Left hindlimb (tissue), 1 donor: ENCODE measurements around the gene CENPP.

Source experiments
- DNase-seq: peaks from one replicate; pipeline ENCODE4 v3.0.0-alpha.2; 2018

CENPP gene

DNA sequence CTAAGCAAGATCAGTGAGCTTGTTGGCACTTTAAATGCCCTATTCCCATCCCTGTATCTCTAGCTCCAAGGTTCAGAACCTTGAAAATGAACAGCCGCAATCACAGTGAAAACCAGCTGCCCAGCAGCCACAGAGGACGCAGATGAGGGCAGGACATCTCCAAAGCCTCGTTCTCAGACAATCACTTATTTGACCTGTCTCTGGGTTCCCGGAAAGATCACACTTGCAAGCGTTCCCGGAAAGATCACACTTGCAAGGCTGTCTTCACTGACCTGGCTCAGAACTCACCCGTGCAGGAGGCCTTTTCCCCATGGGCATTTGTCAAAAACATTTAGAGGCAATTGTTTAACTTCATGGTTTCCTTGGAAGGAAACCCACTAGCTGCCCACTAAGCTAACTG, 318.5 kb downstream of the CENPP start:
- DNase-seq = no peak

DNA sequence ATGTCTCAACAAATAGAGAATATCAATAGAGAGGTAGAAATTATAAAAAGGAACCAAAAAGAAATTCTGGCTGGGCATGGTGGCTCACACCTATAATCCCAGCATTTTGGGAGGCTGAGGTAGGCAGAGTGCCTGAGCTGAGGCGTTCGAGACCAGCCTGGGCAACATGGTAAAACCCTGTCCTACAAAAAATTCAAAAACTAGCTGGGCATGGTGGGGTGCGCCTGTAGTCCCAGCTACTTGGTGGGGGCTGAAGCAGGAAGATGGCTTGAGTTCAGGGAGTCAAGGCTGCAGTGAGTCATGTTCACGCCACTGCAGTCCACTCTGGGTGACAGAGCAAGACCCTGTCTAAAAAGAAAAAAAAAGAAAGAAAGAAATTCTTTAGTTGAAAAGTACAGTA, 319.3 kb downstream of the CENPP start:
- no peak for DNase-seq

DNA sequence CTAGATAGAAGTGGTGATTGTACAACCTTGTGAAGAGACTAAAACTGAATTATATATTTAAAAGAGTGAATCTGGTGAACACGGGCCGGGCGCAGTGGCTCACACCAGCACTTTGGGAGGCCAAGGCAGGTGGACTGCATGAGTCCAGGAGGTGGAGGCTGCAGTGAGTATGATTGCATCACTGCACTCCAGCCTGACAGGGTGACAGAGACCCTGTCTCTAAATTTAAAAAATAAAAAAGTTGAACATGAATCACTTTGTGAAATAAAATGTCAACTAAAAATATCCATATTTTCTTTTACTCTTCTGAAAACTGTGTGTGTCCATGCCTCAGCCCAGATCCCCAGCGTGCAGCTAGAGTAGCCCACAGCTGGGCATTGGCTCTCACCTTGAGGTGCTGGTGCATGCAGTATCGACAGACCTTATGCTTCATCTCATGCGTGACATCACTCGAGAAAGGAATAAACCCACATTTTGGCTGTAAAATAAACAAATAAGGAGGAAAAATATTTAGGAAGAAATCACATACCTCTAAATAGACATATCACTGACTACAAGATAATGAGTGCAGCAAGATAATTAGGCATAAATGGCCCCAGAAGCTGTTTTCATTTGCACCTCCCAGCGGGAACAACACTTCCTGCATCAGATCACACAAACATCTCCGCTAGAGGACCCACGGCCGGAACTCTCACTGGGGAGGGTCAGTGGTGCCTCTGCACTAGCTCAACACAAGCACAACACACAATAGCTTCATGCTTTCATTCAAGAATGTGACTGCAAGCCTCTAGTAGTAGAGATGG, 322.1 kb downstream of the CENPP start:
- no peak for DNase-seq

DNA sequence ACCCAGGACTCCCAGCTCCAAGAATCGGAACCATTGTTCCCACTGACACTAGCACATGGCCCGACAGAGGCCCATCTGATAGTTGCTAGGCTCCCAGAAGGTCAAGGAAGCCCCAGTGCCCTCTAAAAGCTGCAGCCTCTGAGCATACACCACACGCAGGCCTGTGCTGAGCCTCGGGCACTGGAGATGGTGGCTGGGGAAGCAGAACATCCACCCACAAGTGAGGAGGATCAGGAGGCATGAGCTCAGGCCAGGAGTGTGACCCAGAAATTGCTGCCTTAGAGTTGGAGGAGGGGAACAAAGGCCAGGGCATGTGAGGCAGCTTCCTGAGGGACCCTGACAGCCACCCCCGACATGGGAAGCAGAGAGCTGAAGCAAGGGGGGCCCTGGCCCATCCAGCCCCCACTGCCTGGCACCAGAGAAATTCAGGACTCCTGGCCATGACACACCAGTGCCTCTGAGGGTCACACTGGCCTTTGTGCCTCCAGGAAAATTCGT, 322.8 kb downstream of the CENPP start:
- DNase-seq = no peak

DNA sequence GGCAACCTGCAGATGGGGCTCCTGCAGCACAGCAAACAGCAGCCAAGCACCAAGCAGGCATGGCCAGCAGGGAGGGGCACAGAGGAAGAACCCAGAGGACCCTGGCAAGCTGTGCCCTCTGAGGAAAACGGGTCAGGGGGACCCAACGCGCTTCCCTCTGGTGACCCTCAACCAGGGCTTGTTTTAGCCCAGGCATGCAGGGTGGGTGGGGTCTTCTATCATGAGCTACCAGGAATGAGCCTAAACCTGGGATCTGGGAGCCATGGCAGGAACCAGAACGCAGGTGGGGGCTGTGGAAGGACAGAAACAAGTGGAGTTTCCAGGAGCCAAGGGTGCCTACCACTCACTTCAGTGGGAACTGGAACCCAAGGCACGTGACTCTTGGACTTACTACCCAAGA, 323.3 kb downstream of the CENPP start:
- no peak for DNase-seq

DNA sequence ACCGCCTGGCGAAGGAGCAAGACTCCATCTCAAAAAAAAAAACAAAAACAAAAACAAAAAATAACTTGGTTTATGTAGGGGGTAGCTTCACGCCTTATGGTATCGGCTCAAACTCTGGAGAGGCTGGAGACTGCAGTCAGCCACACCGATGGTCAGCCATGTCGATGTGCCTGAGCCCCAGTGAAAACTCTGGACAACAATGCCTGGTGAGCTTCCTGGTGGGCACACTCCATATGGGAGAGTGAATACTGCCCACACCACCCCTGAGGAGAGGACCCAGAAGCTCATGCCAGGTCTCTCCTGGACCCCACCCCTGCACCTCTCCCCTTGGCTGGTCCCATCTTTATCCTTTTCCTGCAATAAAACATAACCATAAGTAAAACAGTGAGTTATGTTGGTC, 324.5 kb downstream of the CENPP start:
- DNase-seq = no peak

DNA sequence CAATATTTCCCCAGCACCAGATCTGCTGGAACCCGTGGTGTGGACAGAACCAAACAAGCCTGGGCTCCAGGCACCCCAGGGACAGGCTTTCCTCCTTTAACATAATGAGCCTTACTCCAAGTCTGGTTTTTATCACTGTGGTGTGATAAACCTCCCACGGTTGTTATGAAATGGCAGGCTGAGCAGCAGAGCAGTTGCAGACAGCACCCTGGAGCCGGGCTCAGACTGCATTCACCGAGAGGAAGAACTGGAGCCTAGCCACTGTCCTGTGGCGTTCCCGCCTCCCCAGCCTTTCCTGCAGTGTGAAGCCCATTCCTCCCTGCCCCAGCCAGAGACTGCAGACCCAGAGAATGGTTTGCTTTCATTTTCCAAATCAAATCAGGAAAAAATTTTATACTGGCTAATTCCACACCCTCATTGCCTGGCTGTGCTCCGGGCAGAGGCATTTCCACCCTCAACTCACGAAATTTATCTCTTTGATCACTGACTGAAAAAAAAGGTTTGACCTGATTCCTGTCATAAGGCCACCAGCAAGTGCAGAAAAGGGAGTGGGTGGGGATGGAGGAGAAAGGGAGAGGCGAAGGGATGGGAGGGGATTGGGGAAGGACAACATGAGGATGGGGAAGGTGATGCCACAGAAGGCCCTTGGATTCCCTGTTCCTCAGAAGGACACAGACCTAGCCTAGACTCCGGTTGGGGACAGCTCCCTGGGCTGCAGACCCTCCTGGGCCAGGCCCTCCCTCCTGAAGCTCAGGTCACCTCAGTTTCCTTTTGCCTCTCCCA, 325.3 kb downstream of the CENPP start:
- no peak for DNase-seq

DNA sequence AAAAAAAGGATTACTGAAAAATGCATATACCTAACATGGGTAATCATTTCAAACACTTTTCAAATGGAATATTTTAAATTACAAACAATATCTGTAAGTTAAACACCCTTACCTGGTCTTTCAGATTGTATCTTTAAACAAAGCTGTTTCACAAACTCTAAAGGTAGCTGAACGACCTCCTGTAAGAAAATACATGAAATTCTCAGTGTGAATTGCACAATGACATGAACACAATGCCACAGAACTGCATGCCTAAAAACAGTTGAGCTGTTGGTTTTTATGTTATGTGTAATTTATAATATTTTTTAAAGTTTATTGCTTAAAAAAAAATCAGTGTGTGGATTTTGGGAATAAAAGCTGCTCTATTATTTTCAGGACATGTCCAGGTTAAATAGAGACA, 326.7 kb downstream of the CENPP start:
- no peak for DNase-seq

DNA sequence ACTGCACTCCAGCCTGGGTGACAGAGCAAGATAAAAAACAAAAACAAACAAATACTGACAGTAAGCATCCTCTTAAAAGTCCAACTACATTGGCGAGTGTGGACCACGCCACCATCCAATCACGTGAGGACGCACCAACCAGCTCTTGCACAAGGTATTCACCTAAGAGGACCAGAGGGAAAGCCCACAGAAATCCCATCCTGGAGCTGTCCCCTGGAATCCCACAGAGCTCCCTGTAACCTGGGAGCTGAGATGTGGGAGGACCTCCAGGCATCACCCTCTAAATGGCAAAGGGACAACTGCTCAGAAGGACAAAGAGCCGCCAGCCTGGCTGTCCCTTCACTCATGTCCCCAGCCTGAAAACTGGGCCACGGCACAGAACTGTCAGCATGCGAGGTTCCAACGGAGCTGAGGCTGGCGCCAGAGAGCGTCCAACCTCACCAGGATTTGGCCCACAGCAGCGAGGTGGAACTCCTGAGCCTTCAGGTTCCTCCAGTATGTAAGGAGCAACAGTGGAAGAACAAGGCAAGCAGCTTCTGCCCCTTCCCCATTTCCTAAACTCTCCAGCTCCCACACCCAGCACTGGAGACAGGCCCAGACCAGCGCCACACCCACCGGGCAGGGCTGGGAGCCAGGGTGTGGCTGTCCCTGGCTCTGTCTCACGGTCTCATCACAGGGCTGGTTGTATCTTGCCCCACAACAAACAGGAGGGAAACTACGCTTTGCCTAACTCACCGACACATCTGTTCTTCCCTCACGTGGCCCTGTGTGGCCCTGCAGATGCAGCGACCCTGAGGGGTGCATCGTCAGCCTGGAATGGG, 328.9 kb downstream of the CENPP start:
- DNase-seq = no peak

DNA sequence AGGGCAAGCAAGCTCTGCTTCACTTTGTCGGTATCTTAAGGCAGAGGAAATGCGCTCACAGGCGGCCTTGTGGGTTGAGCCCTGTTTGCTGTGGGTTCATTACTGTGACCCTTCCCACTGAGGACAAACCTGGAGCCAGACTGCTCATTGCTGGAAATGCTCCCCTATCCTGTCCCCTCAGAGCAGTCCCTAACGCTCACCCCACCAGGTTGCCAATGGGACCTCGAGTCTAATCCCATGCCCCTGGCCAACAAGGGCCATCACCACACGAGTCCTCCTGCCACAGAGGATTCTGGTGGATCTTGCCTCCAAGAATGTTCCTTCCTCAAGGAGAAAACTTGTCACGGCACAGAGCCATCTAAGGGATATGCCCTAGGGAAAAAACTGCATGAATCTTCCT, 329.6 kb downstream of the CENPP start:
- no peak for DNase-seq

DNA sequence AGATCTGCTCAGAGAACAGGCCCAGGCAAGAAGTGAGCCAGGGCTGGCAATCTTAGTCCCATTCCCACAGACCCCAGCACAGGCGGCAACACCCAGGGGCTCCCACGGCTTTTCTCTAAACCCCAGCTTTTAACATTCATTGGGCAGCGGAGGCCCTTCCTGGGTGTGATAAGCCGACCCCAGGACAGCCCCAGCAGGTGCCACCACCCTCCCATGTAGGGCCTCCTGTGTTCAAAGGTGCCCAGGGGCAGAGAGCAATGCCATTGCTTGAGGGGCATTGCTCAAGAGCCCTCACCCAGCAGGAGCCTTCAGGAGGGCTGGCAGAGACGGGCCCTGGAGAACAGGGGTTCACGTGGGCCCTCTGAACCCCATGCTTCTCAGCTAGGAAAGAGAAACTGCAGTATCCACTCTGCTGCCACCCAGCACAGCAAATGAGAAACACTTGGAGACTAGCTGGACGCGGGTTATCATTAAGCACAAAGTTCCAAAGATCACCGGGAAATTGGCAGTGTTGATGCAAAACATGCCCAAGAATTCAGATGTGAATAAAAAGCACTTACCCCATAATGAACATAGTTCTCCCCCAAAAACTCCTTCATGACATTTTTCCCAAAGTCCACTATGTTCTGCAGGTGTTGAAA, 330.3 kb downstream of the CENPP start:
- DNase-seq = no peak

DNA sequence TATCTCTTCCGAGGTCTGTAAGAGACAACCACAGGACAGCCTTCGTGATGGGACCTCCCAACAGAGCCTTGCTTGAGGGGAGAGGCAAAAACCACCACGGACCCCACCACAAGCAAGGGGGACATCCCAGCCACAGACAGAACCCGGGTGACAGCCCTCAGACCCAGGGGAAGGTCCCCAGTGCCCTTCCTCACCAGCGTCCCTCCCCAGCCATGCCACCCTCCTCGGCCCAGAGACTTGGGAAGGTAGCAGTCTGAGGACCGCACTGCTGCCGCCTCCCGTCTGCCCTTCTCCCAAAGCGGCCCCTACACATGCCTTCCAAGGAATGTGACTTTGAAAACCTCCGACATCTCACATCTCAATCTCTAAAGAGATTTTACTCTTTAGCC, 330.8 kb downstream of the CENPP start:
- DNase-seq = no peak

DNA sequence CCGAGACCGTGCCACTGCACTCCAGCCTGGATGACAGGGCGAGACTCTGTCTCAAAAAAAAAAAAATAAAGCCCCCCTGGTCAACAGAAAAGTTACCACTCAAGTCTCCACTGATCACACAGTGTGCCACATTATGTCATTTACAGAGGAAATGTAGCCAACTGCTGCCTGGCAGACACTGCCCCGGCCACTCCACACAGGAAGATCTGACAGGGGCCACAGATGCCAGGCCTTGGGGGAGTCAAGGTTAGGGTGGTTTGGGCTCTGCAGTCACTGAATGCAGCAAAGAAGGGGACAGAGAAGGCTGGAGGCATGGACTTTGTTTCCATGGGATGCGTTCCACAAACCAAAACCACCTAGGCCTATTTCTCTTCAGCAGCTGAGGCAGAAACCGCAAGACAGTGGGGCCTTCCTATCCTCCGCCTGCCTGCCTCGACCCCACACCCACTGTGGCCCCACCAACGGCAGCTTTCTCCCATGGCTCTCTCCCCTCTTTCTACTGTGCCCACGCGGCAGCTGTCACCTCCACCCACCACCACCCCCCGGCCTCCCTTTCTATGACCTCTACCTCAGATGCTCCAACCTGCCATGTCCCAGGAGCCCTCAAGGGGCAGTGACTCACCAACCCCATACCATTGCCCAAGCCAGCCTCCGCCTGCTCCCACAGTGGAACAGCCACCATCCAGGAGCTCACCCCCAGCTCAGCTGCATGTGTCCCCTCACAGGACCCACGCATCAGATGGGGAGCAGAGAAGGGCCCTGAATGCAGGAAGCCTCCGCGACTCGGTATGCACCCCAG, 331.7 kb downstream of the CENPP start:
- DNase-seq = no peak

DNA sequence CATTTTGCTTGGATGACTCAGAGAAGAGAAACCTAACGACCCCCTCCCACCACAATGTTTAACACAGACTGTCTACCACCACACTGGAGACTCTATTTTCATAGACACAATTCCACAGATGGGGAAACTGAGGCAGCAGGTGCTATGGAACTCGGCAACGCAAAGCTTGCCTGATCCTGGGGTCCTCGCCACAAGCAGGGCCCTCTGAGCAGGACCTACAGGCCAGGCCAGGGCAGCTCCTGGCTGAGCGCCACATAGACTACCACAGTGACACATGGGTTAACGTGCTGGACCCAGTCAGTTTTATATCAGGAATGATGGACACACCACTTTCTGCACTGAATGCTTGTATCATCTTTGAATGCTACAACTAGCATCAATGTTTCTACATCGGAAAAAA, 332.4 kb downstream of the CENPP start:
- no peak for DNase-seq

DNA sequence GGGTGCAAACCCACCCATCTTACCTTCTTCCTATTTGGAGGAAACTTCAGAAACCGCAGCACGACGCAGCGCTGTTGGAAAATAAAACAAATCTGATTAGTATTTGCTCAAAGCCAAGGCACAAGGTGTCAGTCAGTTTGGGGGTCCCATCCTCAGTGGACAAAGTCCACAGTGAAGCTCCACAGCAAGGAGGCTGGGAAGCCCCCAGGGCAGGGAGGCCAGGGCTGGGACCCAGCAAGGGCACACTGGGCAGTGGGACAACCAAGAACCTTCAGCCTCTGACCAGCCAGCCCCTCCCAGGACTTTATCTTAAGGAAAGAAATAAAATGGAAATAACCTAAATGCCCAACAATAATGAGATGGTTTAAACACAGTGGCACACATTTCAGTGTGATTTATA, 332.9 kb downstream of the CENPP start:
- DNase-seq = no peak

DNA sequence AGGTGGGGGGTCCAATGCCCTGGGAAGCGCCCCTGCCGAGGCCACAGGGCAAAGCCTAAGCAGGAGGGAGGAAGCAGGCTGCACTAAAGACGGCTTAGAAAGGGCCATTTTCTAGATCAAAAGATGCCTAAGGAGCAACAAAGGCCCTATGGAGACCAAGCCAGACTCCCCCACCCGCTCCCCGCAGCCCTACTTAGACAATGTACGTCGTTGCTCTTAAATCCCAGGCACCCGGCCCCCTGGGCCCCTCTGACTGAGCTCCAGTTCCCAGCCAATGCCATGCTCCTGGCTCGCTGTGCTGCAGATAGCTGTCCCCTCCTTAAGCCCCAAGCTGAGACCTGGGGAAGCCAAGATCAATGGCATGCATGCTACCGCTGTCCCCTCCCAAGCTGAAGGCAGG, 333.8 kb downstream of the CENPP start:
- DNase-seq = no peak

DNA sequence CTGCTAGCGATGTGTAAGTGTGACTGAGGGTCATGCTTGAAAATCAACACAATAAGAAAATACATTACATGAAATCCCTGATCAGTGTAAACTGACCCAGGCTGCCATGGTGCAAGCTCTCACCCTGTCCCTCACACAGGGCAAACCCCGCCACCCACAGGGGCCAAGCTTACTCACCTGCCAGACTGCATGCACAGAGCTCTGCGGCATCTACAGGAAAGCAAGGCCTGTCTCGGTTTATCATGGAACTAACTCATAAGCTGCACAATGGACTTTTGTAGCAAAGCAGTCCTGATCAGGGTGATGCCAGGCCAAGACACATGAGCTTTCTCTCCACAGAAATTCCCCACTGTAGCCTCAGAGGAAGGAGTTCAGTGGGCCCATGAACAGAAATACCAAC, 334.5 kb downstream of the CENPP start:
- no peak for DNase-seq

DNA sequence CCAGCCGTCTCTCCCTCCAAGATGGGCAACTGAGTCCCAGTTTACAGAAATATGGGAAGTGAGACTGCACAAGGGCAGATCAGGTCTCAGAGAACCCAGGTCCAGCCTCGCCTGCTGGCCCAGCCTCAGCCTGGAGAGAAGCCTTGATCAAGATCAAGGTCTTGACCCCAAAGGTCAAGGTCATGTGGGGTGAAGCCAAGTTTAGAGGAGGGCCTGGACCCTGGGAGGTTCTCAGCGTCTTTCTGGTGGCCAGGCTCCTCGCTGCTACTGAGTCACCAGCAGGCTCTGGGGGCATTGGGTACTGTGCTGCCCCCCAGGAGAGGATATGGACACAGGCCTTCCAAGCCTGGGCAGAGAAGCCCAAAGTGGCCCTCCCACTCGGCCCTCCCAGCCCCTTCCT, 335.4 kb downstream of the CENPP start:
- DNase-seq = no peak

DNA sequence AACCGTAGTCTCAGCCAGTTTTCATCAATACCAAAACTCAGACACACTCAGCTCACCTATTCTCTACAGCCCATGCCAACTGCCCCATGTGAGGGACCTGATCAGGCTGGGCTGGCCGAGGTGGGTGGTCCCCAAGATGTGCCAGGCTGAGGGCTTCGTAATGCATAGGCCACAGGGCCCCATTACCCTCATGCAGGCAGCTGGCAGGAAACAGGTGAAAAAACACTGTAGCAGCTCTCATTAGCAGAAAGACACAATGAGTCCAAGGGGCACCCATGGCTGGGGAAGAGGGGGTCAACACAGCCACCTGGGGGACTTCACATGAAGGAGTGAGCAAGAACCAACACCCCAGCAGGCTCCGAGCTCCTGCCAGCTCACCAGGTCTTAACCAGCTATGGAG, 336.0 kb downstream of the CENPP start:
- no peak for DNase-seq

DNA sequence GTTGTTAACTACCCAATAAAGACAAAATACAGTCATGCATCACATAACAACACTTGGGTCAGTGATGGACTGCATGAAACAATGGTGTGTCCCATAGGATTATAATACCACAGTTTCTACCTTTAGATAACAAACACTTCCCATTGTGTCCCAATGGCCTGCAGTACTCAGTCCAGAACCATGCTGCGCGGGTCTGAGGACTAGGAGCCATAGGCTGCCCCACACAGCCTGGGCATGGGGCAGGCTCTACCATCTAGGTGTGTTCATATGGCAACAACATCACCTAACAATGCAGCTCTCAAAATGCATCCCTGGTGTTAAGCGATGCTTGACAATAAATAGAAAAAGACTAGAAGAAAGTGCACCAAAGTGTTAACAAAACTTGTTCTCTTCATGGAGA, 337.4 kb downstream of the CENPP start:
- no peak for DNase-seq

DNA sequence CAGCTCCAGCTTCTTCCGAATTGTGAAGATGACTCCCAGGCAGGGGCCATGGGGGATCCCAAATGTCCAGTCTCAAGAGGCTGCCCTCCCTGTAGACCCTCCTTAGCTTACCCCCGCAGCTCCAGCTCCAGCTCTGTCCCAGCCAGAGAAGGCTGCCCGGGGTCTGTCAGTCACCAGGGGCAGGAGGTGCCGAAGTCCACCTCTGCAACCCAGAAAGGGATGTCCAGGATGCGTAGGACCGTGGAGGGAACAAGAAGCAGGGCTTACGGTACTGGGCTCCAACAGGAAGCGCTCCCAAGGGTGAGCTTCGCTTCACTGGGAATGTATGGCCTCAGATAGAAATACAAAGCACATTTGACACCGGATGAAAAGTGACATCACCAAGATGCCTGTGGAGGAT, 338.2 kb downstream of the CENPP start:
- DNase-seq = no peak
